HG03469 (cell line): ENCODE data around the gene PPARA.
"Not testable (repeated sequence)": the region's sequence is repeated elsewhere in the genome, so short reads cannot be mapped to it uniquely, and the experiment has no call there.

Experiments used
- ATAC-seq: cut with Tn5 transposase; IDR thresholded peaks from one replicate; pipeline ENCODE4 v1.9.1; 2021; ENCODE audit warnings: mild to moderate bottlenecking, moderate library complexity, moderate number of reproducible peaks; ENCODE audit not compliant: unreplicated experiment

Gene PPARA

DNA sequence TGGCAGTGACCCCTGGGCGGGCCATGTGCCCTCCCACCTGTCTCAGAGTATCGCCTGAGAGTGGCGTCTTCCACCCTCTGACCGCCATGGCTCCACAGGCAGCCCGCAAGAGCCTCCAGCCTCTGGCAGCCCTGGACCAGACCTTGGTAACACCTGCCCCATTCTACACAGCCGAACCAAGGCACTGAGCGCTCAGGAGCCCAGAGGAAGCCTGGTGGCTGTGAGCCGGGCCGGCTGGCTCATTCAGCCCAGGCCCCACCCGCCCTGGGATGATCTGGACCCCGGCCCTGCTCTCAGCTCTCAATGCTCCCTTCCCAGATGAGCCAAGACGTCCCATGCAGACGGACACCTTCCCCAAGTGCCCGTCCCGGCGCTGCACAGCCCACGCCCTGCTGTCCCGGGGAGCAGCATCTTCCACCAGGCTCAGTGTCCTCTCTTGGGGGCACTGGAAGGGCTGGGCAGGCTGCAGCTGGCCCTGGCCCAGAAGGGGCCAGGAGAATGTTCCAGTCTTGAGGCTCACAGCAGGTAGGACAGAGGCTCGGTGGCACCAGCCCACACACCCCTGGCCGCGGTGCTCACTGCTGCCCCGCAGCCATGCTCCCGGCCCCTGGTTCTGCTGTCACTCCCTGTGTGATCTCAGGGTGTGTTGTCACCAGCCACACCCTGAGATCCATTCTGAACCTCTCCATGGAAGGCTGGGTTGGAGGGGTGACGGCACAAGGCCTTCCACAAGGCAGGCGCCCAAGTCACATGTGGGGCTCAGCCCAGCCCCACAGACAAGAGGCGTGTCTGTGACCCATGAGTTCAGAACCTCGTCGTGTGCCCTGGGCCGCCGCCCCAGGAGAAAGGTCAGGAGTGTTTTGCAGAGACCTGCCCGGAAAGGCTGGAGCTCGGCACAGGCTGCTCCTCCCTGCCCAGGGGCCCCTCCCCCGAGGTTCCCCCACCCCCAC lies 24.2 kb upstream of the PPARA start:
- ATAC-seq: no peak

DNA sequence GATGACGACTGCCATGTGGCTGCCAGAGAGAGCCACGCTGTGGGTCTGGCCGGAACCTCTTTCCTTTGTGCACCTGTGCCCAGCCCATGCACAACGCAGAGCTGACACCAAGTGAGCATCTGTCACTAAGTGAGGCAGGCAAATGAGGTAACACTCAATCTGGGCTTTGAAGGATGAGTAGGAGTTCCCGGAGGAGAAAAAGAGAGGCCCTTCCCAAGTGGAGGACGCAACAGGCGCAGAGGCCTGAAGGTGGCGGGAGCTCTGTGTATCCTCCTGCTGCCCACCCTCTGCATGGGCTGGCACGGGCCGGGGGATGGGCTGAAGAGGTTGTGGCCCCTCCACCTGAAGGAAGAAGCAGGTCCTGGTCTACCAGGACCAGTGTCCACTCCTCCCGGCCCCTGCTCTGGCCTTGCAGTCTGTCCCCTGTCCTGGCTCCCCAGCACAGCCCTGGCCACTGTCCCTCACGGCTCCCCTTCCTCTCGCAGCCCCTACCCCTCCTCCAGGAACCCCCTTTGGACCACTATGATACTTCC lies 23.4 kb upstream of the PPARA start:
- ATAC-seq: no peak

DNA sequence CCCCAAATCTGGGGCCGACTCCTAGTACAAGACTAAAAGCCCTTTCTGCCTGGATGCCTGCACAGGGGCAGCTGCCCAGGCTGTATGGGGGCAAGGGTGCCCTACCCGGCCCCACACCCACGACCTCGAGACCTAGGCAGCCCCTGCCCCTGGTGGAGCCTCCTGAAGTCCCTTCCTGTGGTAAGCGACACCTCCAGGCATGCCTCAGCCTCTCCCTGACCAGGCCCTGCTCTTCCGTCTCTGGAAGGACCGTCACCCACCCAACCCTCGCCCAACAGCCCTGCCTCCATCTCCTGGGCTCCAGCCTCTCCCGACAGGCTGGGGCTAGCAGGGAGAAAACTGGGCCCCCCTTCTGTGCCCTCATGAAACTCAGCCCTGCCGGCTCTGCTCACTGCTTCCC lies 22.8 kb upstream of the PPARA start:
- ATAC-seq: no peak

DNA sequence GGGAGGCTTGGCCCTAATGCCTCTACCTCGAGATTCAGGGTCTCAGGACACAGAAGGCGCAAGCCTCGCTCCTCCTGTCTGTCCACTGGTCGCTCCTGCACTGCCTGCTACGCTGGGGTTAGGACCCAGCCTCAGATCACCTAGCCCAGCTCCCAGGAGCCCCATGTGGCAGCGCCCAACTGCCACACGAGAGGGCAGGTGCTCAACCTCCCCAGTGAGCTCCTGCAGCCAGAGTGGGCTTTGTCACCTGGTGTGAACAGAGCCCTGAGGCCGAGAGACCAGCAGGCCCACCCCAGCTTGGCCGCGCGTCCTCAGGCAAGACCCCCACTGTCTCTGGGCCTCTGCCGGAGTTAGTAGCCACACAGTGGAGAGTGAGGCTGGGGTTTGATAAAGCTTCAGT lies 21.7 kb upstream of the PPARA start:
- ATAC-seq: no peak

- ATAC-seq: no peak
Measured at GRCh38 chr22:46129390-46130041, 20.8 kb upstream of the PPARA start.

DNA sequence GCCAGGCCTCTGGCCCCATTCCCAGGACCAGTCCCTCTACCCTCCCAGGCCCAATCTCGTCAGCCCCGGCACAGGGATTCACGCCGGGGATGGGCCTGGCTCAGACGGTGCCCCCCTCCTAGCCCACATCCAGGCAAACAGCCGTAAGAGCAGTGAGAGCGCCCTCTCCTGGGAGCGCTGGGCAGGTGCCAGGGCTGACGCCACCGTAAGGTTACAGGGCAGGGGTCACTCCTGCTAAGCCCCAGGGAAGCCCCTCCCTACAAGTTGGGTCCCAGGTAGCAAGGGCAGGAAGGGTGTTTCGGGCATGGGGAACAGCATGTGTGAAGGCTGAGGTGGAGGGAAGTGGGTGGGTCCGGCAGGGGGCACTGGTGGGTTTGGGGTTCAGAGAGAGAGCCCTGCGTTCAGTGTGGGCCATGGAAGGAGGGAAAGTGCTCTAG lies 19.2 kb upstream of the PPARA start:
- no peak for ATAC-seq

GRCh38 chr22:46132193-46132829 lies 18.0 kb upstream of the PPARA start:
- ATAC-seq: not testable (repeated sequence)

DNA sequence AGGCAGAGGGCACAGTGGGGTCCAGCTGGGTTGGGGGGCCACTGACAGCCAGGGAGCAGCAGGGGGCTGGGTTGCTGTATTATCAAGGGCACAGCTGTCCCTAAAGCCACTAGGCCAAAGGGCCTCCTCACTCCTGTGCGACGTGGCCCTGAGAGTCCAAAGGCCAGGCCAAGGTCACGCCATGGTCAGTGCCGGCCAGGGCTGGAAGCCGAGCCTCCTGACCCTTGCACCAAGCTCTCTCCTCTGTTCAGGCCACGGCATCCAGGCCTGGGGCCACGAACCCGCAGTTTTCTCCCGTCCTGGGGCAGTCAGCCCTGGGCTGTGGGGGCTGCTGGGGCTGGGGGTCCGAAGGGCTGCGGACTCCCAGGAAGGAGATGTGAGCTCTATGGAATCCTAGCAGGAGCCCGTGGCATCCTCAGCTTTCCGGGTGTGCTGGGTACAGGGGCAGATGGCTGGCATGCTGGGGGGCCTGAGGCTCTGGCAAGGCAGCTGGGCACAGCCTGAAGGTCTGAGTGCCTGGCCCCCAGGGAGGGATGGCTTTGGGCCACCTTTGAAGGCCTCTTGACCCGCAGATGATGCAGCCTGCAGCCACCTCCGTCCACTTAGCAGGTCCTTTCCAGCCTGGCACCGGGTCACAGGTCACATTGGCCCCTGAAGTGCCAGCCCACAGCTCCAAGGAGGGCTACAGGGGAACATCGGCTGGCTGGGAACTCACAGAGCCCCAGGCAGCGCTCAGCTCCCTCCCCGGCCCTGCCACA lies 17.3 kb upstream of the PPARA start:
- no peak for ATAC-seq

- no peak for ATAC-seq
Measured at GRCh38 chr22:46133588-46133855, 16.8 kb upstream of the PPARA start.

DNA sequence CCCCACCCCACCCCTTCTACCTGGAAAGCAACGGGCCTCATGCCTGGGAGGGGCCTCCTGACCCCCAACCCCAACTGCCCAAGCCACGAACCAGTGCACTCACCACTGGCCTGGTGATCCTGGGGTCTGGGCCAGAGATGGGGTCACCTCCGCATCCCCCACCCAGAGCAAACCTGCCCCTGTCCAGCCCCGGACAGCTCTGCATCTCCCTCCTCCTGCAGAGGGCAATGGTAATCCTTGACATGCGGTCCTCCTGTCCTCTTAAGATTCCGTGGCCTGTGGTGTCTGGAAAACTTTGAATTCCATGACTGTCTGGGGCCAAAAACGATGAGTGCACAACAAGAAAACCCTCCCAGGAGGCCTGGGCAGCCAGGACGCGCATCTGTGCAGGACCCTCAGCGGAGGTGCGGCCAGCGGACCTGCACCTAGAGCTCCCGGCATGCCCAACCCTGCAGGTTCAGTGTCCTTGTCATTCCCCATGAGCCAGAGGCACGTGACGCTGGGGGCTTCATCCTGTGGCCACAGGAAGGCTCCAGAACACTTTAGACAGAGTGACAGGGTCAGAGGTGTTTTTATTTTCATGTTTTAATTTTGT lies 16.1 kb upstream of the PPARA start:
- ATAC-seq: no peak

DNA sequence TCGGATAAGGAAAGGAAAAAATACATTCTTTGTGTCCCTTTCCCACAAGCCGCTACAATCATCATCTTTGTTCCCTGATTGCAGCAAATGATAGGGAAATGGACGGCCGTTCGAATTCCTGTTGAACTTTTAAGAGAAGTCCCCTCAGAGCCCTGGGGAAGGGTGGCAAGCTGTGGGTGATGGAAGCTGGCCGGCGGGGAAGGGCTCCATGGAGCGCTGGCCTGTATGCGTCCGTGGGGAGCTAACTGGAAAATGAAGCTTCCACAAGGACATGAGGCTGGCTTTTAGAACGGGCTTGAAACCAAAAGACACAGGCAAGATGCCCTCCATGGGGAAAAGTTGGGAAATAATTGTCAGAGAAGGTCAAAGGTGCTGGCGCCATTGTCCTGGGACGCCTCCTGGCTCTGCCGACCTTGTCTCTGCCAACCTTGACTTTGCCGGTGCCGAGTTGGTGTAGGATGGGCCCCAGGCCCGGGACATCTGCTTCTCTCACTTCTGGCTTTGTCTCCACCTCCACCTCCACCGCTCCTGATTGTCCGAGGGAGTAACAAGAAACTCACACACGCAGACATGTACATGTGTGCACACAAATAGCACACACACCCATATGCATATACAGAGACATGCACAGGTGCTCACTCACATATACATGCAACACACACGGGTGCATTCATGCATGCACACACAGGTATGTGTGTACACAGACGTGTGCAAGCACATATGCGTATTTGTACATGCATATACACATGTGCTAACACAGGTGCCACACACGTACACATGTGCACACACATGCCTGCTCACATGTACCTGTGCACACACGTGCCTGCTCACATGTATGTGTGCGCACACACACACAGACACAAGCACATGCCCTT lies 14.5 kb upstream of the PPARA start:
- ATAC-seq: no peak

- no peak for ATAC-seq
Measured at GRCh38 chr22:46136486-46137217, 13.7 kb upstream of the PPARA start.

DNA sequence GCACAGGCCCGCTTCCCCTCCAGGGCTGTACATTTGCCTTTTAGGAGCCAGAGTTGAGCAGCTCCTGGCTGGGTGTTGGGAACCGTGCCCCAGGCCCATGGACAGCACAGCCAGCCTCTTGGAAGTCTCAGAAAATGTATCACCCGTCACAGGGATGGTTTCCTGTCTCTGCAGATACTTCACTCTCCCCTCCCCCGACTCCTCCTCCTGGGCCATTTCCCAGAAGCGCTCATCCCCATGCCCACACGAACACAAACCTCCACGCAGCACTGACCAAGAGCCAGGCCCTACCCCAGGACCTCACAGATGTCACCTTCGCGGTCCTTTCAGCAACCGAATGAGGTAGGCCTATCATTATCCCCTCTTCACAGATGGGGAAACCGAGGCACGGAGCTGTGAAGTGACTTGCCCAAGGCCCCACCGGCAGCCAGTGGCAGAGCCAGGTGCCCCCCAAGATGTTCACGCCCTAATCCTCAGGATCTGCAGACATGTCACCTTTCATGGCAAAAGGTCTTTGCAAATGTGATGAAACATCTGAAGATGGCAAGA lies 13.0 kb upstream of the PPARA start:
- no peak for ATAC-seq

- no peak for ATAC-seq
Measured at GRCh38 chr22:46138058-46138797, 12.1 kb upstream of the PPARA start.

GRCh38 chr22:46139417-46139816 lies 10.9 kb upstream of the PPARA start:
- not testable (repeated sequence) for ATAC-seq

DNA sequence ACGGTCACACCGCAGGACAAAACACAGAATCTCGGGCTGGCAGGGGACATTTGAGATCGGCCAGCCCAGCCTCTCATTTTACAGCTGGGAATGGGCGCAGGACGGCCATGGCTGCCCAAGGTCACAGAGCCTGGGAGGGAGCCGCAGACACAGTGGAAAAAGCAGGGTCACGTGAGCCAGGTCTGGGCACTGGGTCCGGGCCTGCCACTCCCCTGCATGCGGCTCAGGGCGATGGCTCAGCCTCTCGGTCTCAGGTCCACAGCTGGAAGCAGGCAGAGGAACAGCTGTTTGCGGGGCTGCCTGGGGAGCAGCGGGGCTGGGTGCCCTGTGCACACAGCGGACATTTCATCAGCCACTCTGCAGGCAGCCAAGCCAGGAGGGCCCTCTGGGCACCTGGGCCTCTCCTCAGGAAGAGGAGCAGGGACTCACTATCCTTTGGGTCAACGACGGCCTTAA lies 10.4 kb upstream of the PPARA start:
- ATAC-seq: no peak

DNA sequence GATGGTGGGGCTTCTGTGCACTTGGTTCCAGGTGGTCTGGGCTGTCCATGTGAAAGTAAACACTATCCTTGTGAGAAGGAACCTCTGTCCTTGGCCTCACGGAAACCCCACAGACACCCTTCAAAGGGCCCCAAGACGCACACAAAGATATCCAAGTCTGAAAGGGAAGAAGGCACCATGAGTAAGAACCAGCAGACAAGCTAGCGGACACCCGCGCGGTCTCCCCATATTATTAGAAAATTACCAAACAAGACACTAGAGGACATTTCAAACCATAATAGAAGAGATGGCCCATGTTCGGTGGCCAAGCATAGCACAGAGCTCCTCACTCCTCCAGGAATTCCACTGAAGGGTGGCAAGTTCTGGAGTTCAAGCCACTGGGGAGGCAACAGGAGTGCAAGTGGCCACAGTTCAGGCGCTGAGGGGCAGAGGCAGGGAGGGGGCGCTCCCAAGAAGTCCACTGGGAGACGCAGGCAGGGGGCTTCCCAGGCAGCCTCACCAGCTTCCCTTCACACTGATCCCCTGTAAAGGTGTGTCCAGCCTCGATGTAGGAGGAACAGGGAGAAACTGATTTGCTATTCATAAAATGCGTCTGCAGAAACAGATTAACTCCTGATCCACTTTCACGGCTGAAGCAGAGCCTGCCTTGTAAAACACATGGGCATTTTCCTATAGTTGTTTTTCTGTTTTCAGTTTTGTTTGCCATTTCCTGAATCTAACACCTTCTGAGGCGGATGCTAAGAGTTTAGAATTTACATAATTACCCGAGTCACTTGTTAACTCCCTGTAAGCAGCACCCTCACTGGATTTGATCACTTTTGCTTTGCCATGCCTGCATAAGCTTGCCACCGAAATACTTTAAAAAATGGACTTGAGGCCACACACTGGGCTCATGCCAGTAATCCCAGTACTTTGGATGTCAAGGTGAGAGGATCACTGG lies 9.1 kb upstream of the PPARA start:
- ATAC-seq: no peak
